ENCODE measurements around the gene FASN. TPM values are rescaled to one million over a fixed set of nuclear protein-coding genes. Genes with fewer than 3 reads are reported as not detected.

The FASN gene
- total and polyA plus RNA-seq, 2 experiments from 2014 or later = 12.7 to 38.2 TPM

DNA sequence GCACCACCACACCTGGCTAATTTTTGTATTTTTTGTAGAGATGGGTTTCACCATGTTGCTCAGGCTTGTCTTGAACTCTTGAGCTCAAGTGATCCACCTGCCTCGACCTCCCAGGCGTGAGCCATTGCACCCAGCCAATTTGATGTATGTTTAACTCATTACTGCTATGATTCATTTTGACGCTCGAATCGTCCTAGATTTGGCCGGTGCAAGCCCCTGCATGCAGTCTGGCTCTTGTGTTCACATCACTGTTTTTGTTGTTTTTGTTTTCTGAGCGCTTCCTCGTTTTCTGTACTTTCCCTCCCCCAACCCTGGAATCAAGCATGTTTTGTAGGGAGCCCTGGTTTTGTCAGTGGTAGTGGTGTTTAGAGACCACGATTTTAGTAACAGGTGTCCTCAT is 24.6 kb downstream of the FASN start:
- Histone ChIP-seq H2AFZ (no peak overlapping the region), H3K4me1 (ENCODE audit: insufficient read depth) (no peaks in the 10 kb centered on the region), H3F3A (ENCODE audit: insufficient read depth) (peaks cover 4% of the 10 kb centered on the region; the same call in 1 of the 2 replicates), H3K4me3 (no peak overlapping the region), H3K9me3 (ENCODE audit: low read depth) (no peaks in the 10 kb centered on the region), H3K36me3 (ENCODE audit: low read depth) (no peaks in the 10 kb centered on the region), H3K9me2 (ENCODE audit: insufficient read depth) (no peaks in the 10 kb centered on the region), H3K4me2 (ENCODE audit: unreplicated experiment) (no peak overlapping the region), H3K79me2 (ENCODE audit: insufficient read depth) (no peaks in the 10 kb centered on the region), H3K27me3 (replicated peaks; ENCODE audit: insufficient read depth) (no peaks in the 10 kb centered on the region), H3K27ac (no peak overlapping the region), H4K20me1 (ENCODE audit: insufficient read depth) (no peaks in the 10 kb centered on the region), H3K9ac (no peak overlapping the region)
- TF ChIP-seq EZH2phosphoT487 (IDR thresholded peaks at IDR 0.05; ENCODE audit: insufficient read depth, low read depth) = no peak
- TF ChIP-seq EZH2 (IDR thresholded peaks at IDR 0.05; ENCODE audit: insufficient read depth, poor library complexity, severe bottlenecking) = no peak
- 70 to 78% methylated on average over 9 of the region's 9 CpGs for WGBS, 2 experiments (ENCODE audit: low coverage in 1 of 2, low lambda C conversion rate in 2 of 2, missing lambda C conversion rate in 2 of 2)
- DNase-seq = no peak
- in situ Hi-C loops (cut with MboI) = no loop called here

DNA sequence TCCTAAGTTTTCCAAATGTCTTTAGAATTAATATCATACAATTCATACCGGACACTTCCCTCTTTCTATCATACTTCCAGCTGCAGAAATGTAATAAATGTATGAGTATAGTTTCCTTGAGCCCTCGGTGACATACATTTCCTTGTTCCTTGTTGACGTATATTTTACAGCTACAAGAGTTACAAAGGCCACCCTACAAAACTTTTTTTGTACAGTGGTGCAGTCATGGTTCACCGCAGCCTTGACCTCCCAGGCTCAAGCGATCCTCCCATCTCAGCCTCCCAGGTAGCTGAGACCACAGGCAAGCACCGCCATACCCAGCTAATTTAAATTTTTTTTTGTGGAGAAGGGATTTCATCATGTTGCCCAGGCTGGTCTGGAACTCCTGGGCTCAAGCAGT is 25.2 kb downstream of the FASN start:
- WGBS, 2 experiments (ENCODE audit: low coverage in 1 of 2, low lambda C conversion rate in 2 of 2, missing lambda C conversion rate in 2 of 2) = 81 to 91% methylated on average over 6 of the region's 6 CpGs

GRCh38 chr17:82070611-82071010 is 27.4 kb downstream of the FASN start:
- Histone ChIP-seq H3K4me3 (no peak overlapping the region), H3K9me2 (ENCODE audit: insufficient read depth) (no peaks in the 10 kb centered on the region), H3K4me2 (ENCODE audit: unreplicated experiment) (no peak overlapping the region), H3K9ac (no peak overlapping the region), H3K27me3 (replicated peaks; ENCODE audit: insufficient read depth) (no peaks in the 10 kb centered on the region), H3K4me1 (ENCODE audit: insufficient read depth) (no peaks in the 10 kb centered on the region), H2AFZ (no peak overlapping the region), H4K20me1 (ENCODE audit: insufficient read depth) (no peaks in the 10 kb centered on the region), H3F3A (ENCODE audit: insufficient read depth) (no peaks in the 10 kb centered on the region), H3K9me3 (ENCODE audit: low read depth) (no peaks in the 10 kb centered on the region), H3K79me2 (ENCODE audit: insufficient read depth) (peaks cover 9% of the 10 kb centered on the region), H3K36me3 (ENCODE audit: low read depth) (no peaks in the 10 kb centered on the region), H3K27ac (no peak overlapping the region)
- DNase-seq = no peak
- TF ChIP-seq EZH2phosphoT487 (IDR thresholded peaks at IDR 0.05; ENCODE audit: insufficient read depth, low read depth) = no peak
- no peak for TF ChIP-seq EZH2 (IDR thresholded peaks at IDR 0.05; ENCODE audit: insufficient read depth, poor library complexity, severe bottlenecking)
- in situ Hi-C loops (cut with MboI) = no loop called here

More for the DNA sequence above, 25.2 kb downstream of the FASN start:
- Histone ChIP-seq H3K4me3 (no peak overlapping the region), H3K9me3 (ENCODE audit: low read depth) (no peaks in the 10 kb centered on the region), H3K27me3 (replicated peaks; ENCODE audit: insufficient read depth) (no peaks in the 10 kb centered on the region), H3K36me3 (ENCODE audit: low read depth) (no peaks in the 10 kb centered on the region), H3F3A (ENCODE audit: insufficient read depth) (peaks cover 4% of the 10 kb centered on the region; the same call in 1 of the 2 replicates), H3K9ac (no peak overlapping the region), H3K9me2 (ENCODE audit: insufficient read depth) (no peaks in the 10 kb centered on the region), H4K20me1 (ENCODE audit: insufficient read depth) (no peaks in the 10 kb centered on the region), H3K4me1 (ENCODE audit: insufficient read depth) (no peaks in the 10 kb centered on the region), H3K79me2 (ENCODE audit: insufficient read depth) (no peaks in the 10 kb centered on the region), H3K4me2 (ENCODE audit: unreplicated experiment) (no peak overlapping the region), H2AFZ (no peak overlapping the region), H3K27ac (no peak overlapping the region)
- no peak for DNase-seq
- TF ChIP-seq EZH2 (IDR thresholded peaks at IDR 0.05; ENCODE audit: insufficient read depth, poor library complexity, severe bottlenecking) (no peak), EZH2phosphoT487 (IDR thresholded peaks at IDR 0.05; ENCODE audit: insufficient read depth, low read depth) (no peak)
- in situ Hi-C loops (cut with MboI) = no loop called here

GRCh38 chr17:82065638-82066303 is 32.3 kb downstream of the FASN start, which contains the start of gene DUS1L:
Gene DUS1L (minus strand): TSS chr17:82065804. CDS start chr17:82065059, 745 bp downstream.
- no peaks in the 10 kb centered on the region for H3K27me3 ChIP-seq (replicated peaks; ENCODE audit: insufficient read depth)
- H3K9me2 ChIP-seq (ENCODE audit: insufficient read depth) = no peaks in the 10 kb centered on the region
- peak; percentile 77 for DNase-seq
- peak within 1 kb of the TSS; percentile 89 for H3K9ac ChIP-seq
- no peak for TF ChIP-seq EZH2 (IDR thresholded peaks at IDR 0.05; ENCODE audit: insufficient read depth, poor library complexity, severe bottlenecking)
- no peak for TF ChIP-seq EZH2phosphoT487 (IDR thresholded peaks at IDR 0.05; ENCODE audit: insufficient read depth, low read depth)
- peaks cover 38% of the 10 kb centered on the region for H3K79me2 ChIP-seq (ENCODE audit: insufficient read depth)
- peak within 1 kb of the TSS; percentile 25 for H3K27ac ChIP-seq
- H3K4me3 ChIP-seq = peak within 1 kb of the TSS; percentile 96
- peak within 1 kb of the TSS; percentile 85 for H3K4me2 ChIP-seq (ENCODE audit: unreplicated experiment)
- WGBS, 2 experiments (ENCODE audit: low coverage in 1 of 2, low lambda C conversion rate in 2 of 2, missing lambda C conversion rate in 2 of 2) = 8 to 12% methylated on average over 69 to 86 of the region's 88 CpGs
- no peaks in the 10 kb centered on the region for H3F3A ChIP-seq (ENCODE audit: insufficient read depth)
- H3K4me1 ChIP-seq (ENCODE audit: insufficient read depth) = peaks cover 3% of the 10 kb centered on the region; the same call in 1 of the 2 replicates
- H3K36me3 ChIP-seq (ENCODE audit: low read depth) = no peaks in the 10 kb centered on the region
- in situ Hi-C loops (cut with MboI) = no loop called here
- no peaks in the 10 kb centered on the region for H4K20me1 ChIP-seq (ENCODE audit: insufficient read depth)
- no peaks in the 10 kb centered on the region for H3K9me3 ChIP-seq (ENCODE audit: low read depth)
- H2AFZ ChIP-seq = peak within 1 kb of the TSS; percentile 98

All from GM23248 (cell line).